ENCODE results near the gene PLXNB3. TPM values are rescaled to one million over a fixed set of nuclear protein-coding genes. Genes with fewer than 3 reads are reported as not detected.

PLXNB3 gene
- total RNA-seq, 1 donor from 2014 or later = 3.3 TPM

- peak; percentile 97 for ATAC-seq
- Histone ChIP-seq H3K4me1 (peaks cover 16% of the 10 kb centered on the region), H3K27ac (peak within 1 kb of the TSS; percentile 93), H3K4me3 (peak within 1 kb of the TSS; percentile 67), H3K36me3 (no peaks in the 10 kb centered on the region), H3K9me3 (no peaks in the 10 kb centered on the region), H3K27me3 (no peaks in the 10 kb centered on the region)
- TF ChIP-seq, protein P1, sequence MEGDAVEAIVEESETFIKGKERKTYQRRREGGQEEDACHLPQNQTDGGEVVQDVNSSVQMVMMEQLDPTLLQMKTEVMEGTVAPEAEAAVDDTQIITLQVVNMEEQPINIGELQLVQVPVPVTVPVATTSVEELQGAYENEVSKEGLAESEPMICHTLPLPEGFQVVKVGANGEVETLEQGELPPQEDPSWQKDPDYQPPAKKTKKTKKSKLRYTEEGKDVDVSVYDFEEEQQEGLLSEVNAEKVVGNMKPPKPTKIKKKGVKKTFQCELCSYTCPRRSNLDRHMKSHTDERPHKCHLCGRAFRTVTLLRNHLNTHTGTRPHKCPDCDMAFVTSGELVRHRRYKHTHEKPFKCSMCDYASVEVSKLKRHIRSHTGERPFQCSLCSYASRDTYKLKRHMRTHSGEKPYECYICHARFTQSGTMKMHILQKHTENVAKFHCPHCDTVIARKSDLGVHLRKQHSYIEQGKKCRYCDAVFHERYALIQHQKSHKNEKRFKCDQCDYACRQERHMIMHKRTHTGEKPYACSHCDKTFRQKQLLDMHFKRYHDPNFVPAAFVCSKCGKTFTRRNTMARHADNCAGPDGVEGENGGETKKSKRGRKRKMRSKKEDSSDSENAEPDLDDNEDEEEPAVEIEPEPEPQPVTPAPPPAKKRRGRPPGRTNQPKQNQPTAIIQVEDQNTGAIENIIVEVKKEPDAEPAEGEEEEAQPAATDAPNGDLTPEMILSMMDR (IDR thresholded peaks at IDR 0.05) = no peak
- peak; percentile 95 for DNase-seq
- intact Hi-C loops (cut with DNase I) = no loop called here
These were observed 30.2 kb downstream of the PLXNB3 start, which contains the start of the genes IDH3G and SSR4 for GRCh38 chrX:153794018-153794896. Gene IDH3G, minus strand, starts transcription at chrX:153794375. Its CDS starts 49 bp downstream, at chrX:153794326. Gene SSR4, plus strand, starts transcription at chrX:153794668. Its CDS starts 20 bp downstream, at chrX:153794688.

GRCh38 chrX:153794897-153795816 lies 31.1 kb downstream of the PLXNB3 start:
- Histone ChIP-seq H3K27me3 (no peaks in the 10 kb centered on the region), H3K27ac (peak overlapping the region; percentile 85), H3K4me1 (peaks cover 16% of the 10 kb centered on the region), H3K36me3 (no peaks in the 10 kb centered on the region), H3K4me3 (peak overlapping the region; percentile 67), H3K9me3 (no peaks in the 10 kb centered on the region)
- no peak for DNase-seq
- intact Hi-C loops (cut with DNase I) = no loop called here
- TF ChIP-seq, protein P1 (IDR thresholded peaks at IDR 0.05) = no peak
- ATAC-seq = no peak

DNA sequence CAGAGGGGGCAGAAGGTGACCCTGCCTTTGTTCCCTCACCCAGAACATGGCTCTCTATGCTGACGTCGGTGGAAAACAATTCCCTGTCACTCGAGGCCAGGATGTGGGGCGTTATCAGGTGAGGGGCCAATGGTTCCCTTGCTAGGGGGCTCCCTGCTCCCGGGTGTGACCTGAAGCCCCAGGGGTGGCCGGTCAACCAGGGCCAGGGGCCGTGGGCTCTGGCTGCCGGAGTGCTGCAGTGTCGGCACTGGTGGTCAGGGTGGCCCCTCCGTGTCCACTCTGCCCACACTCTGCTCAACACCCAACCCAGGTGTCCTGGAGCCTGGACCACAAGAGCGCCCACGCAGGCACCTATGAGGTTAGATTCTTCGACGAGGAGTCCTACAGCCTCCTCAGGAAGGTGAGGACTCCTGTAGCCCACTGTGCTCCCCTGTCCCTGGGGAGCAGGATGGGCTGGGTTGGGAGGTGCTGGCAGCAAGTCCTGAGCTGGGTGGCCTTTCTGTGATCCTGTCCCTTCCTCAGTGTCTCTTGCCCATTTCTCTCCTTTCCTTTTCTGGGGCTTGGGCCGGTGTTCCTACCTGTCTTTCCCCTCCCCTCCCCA lies 33.5 kb downstream of the PLXNB3 start:
- DNase-seq (no peak), ATAC-seq (no peak)
- TF ChIP-seq, protein P1 (IDR thresholded peaks at IDR 0.05) = no peak
- H3K36me3 ChIP-seq = no peaks in the 10 kb centered on the region
- no peak overlapping the region for H3K27ac ChIP-seq
- H3K4me1 ChIP-seq = peaks cover 15% of the 10 kb centered on the region
- no peak overlapping the region for H3K4me3 ChIP-seq
- no peaks in the 10 kb centered on the region for H3K27me3 ChIP-seq
- no peaks in the 10 kb centered on the region for H3K9me3 ChIP-seq
- intact Hi-C loops (cut with DNase I) = no loop called here

GRCh38 chrX:153799326-153799725 lies 35.3 kb downstream of the PLXNB3 start:
- Histone ChIP-seq H3K27me3 (no peaks in the 10 kb centered on the region), H3K36me3 (no peaks in the 10 kb centered on the region), H3K4me3 (no peak overlapping the region), H3K27ac (no peak overlapping the region), H3K9me3 (no peaks in the 10 kb centered on the region), H3K4me1 (peaks cover 9% of the 10 kb centered on the region)
- no peak for DNase-seq
- ATAC-seq = no peak
- TF ChIP-seq, protein P1 (IDR thresholded peaks at IDR 0.05) = no peak
- intact Hi-C loops (cut with DNase I) = no loop called here

DNA sequence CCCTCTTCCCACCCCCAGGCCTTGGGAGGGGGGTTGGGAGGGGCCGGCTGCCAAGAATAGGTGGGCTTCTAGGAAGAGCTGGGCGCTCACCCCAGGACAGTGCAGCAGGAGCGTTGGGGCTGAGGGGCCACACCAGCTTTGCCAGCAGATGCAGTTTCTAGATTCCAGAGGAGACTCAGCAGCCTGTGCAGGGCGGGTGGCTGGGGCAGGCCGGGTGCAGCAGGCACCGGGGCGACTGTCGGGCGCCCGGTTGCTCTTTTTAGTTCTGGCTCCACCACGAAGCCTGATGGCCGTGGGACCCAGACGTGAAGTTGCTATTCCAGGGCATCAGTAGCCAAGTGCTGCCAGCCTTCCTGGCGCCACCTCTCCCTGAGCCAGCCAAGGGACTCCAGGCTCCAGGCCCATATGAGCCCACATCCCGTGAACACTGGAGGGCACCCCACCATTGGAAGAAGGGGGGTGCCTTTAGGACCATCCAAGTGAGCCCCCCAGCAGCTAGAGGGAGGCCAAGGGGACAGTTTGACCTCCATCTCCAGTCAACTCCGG lies 36.2 kb downstream of the PLXNB3 start:
- TF ChIP-seq, protein P1 (IDR thresholded peaks at IDR 0.05) = no peak
- DNase-seq = no peak
- no peak overlapping the region for H3K4me3 ChIP-seq

More for the DNA sequence above, 36.2 kb downstream of the PLXNB3 start:
- Histone ChIP-seq H3K36me3 (no peaks in the 10 kb centered on the region), H3K4me1 (peaks cover 9% of the 10 kb centered on the region), H3K27me3 (no peaks in the 10 kb centered on the region), H3K9me3 (no peaks in the 10 kb centered on the region), H3K27ac (no peak overlapping the region)
- ATAC-seq = no peak
- intact Hi-C loops (cut with DNase I) = no loop called here
